Mucosa of rectum (tissue), 2 donors: ENCODE measurements around the gene TTC33.
"Not testable (repeated sequence)": the region's sequence is repeated elsewhere in the genome, so short reads cannot be mapped to it uniquely, and the experiment has no call there.

ENCODE experiments used
- H3K27ac ChIP-seq, 2 donors: one replicate each; pipeline ENCODE4 v1.7.0; 2013; ENCODE audit warnings: inconsistent platforms in 2 of 2, low read depth in 2 of 2, low read length in 2 of 2
- H3K27me3 ChIP-seq, 2 donors: one replicate each; pipeline ENCODE4 v1.7.0; 2013; ENCODE audit warnings: low read length in 2 of 2; ENCODE audit not compliant: control insufficient read depth in 2 of 2, insufficient read depth in 2 of 2
- H3K36me3 ChIP-seq, 2 donors: one replicate each; pipeline ENCODE4 v1.7.0; 2013; ENCODE audit warnings: low read length in 2 of 2; ENCODE audit not compliant: control insufficient read depth in 2 of 2, insufficient read depth in 2 of 2
- H3K4me1 ChIP-seq, 2 donors: one replicate each; pipeline ENCODE4 v1.7.0; 2013; ENCODE audit warnings: low read length in 2 of 2, mild to moderate bottlenecking in 1 of 2; ENCODE audit not compliant: control insufficient read depth in 2 of 2, insufficient read depth in 2 of 2
- H3K4me3 ChIP-seq, 2 donors: one replicate each; pipeline ENCODE4 v1.7.0; 2013; ENCODE audit warnings: low read length in 2 of 2
- H3K9ac ChIP-seq, 2 donors: one replicate each; pipeline ENCODE4 v1.7.0; 2013; ENCODE audit warnings: low read length in 2 of 2, low read depth in 1 of 2, mild to moderate bottlenecking in 1 of 2
- H3K9me3 ChIP-seq, 2 donors: one replicate each; pipeline ENCODE4 v1.7.0; 2013; ENCODE audit warnings: low read length in 2 of 2; ENCODE audit not compliant: control insufficient read depth in 2 of 2
- donor health status: healthy.
- donor health status: Normal muscosa, but diverticular disease.

TTC33 gene

GRCh38 chr5:40646266-40646665 is 109.5 kb downstream of the TTC33 start:
- no peak overlapping the region for H3K9ac ChIP-seq
- H3K9me3 ChIP-seq = no peaks in the 10 kb centered on the region
- H3K4me3 ChIP-seq = no peak overlapping the region
- H3K4me1 ChIP-seq = peaks cover 0 to 7% of the 10 kb centered on the region in 2 donors
- H3K27ac ChIP-seq = peak overlapping the region; percentile 15 to 61
- H3K27me3 ChIP-seq = no peaks in the 10 kb centered on the region
- H3K36me3 ChIP-seq = no peaks in the 10 kb centered on the region

- not testable (repeated sequence) for H3K4me1 ChIP-seq
Observed at GRCh38 chr5:40639531-40639930, 116.2 kb downstream of the TTC33 start.

GRCh38 chr5:40634593-40634992 is 121.2 kb downstream of the TTC33 start:
- Histone ChIP-seq H3K27ac (no peak overlapping the region), H3K4me1 (peaks cover 0 to 10% of the 10 kb centered on the region in 2 donors), H3K36me3 (no peaks in the 10 kb centered on the region), H3K9me3 (no peaks in the 10 kb centered on the region), H3K27me3 (no peaks in the 10 kb centered on the region), H3K9ac (no peak overlapping the region), H3K4me3 (no peak overlapping the region)

More at GRCh38 chr5:40639531-40639930, 116.2 kb downstream of the TTC33 start:
- not testable (repeated sequence) for H3K27me3 ChIP-seq, H3K36me3 ChIP-seq, H3K27ac ChIP-seq, H3K4me3 ChIP-seq, H3K9me3 ChIP-seq, H3K9ac ChIP-seq

GRCh38 chr5:40634154-40634553 is 121.6 kb downstream of the TTC33 start:
- H3K4me3 ChIP-seq = no peak overlapping the region
- no peaks in the 10 kb centered on the region for H3K27me3 ChIP-seq
- H3K9me3 ChIP-seq = no peaks in the 10 kb centered on the region
- H3K36me3 ChIP-seq = no peaks in the 10 kb centered on the region
- no peak overlapping the region for H3K9ac ChIP-seq
- H3K27ac ChIP-seq = no peak overlapping the region
- peaks cover 0 to 10% of the 10 kb centered on the region in 2 donors for H3K4me1 ChIP-seq

GRCh38 chr5:40631236-40631635 is 124.5 kb downstream of the TTC33 start:
- H3K36me3 ChIP-seq = no peaks in the 10 kb centered on the region
- no peak overlapping the region for H3K4me3 ChIP-seq
- no peaks in the 10 kb centered on the region for H3K9me3 ChIP-seq
- H3K27ac ChIP-seq = no peak overlapping the region
- peaks cover 0 to 10% of the 10 kb centered on the region in 2 donors for H3K4me1 ChIP-seq
- no peaks in the 10 kb centered on the region for H3K27me3 ChIP-seq
- H3K9ac ChIP-seq = no peak overlapping the region

GRCh38 chr5:40630126-40630525 is 125.6 kb downstream of the TTC33 start:
- Histone ChIP-seq H3K4me1 (peaks cover 0 to 10% of the 10 kb centered on the region in 2 donors), H3K36me3 (no peaks in the 10 kb centered on the region), H3K9me3 (no peaks in the 10 kb centered on the region), H3K27me3 (no peaks in the 10 kb centered on the region), H3K27ac (no peak overlapping the region), H3K9ac (no peak overlapping the region), H3K4me3 (no peak overlapping the region)

GRCh38 chr5:40628407-40628806 is 127.4 kb downstream of the TTC33 start:
- no peak overlapping the region for H3K27ac ChIP-seq
- no peaks in the 10 kb centered on the region for H3K36me3 ChIP-seq
- peaks cover 0 to 15% of the 10 kb centered on the region in 2 donors for H3K4me1 ChIP-seq

GRCh38 chr5:40627706-40628105 is 128.1 kb downstream of the TTC33 start:
- Histone ChIP-seq H3K4me1 (peaks cover 6 to 15% of the 10 kb centered on the region in 2 donors), H3K27me3 (no peaks in the 10 kb centered on the region), H3K36me3 (no peaks in the 10 kb centered on the region), H3K4me3 (no peak overlapping the region), H3K9ac (no peak overlapping the region), H3K27ac (no peak overlapping the region), H3K9me3 (no peaks in the 10 kb centered on the region)

More at GRCh38 chr5:40628407-40628806, 127.4 kb downstream of the TTC33 start:
- Histone ChIP-seq H3K9ac (no peak overlapping the region), H3K4me3 (no peak overlapping the region), H3K9me3 (no peaks in the 10 kb centered on the region), H3K27me3 (no peaks in the 10 kb centered on the region)

GRCh38 chr5:40626801-40627200 is 129.0 kb downstream of the TTC33 start:
- no peak overlapping the region for H3K27ac ChIP-seq

GRCh38 chr5:40623480-40624420 is 132.0 kb downstream of the TTC33 start:
- Histone ChIP-seq H3K9ac (no peak overlapping the region), H3K4me3 (no peak overlapping the region), H3K9me3 (no peaks in the 10 kb centered on the region), H3K4me1 (peaks cover 5 to 9% of the 10 kb centered on the region in 2 donors), H3K36me3 (no peaks in the 10 kb centered on the region), H3K27ac (no peak overlapping the region), H3K27me3 (no peaks in the 10 kb centered on the region)

More at GRCh38 chr5:40626801-40627200, 129.0 kb downstream of the TTC33 start:
- no peaks in the 10 kb centered on the region for H3K9me3 ChIP-seq
- no peaks in the 10 kb centered on the region for H3K36me3 ChIP-seq
- no peaks in the 10 kb centered on the region for H3K27me3 ChIP-seq
- H3K4me3 ChIP-seq = no peak overlapping the region
- no peak overlapping the region for H3K9ac ChIP-seq
- H3K4me1 ChIP-seq = peaks cover 9 to 15% of the 10 kb centered on the region in 2 donors
